Activated naive CD4-positive, alpha-beta T cell treated with anti-CD3 and anti-CD28 coated beads, Interleukin-2, amount 10 ng/mL, durations not matched to agents 5 hours and 36 hours (primary cell): Measurements from ENCODE around the gene C3orf62. TPM values are rescaled to one million over a fixed set of nuclear protein-coding genes. Genes with fewer than 3 reads are reported as not detected.

Experiments
- microRNA-seq: library from miRNA; unstranded; fragments of <30 nt; microRNA quantifications from one replicate; pipeline ENCODE4 v1.2.0, GENCODE V29; 2022; ENCODE audit warnings: borderline microRNAs expressed, borderline replicate concordance
- total RNA-seq, 2 experiments: library from RNA; stranded (reverse); gene quantifications; one replicate each; pipeline ENCODE4 v1.2.3, GENCODE V29; 2021

The C3orf62 gene
- total RNA-seq, result 10 to 100 TPM in 1 of 2 experiments, 1 to 10 TPM in 1; 9.1 to 11.1 TPM

GRCh38 chr3:49276475-49277382 is at the start of gene C3orf62:
Gene C3orf62, minus strand, starts transcription at chr3:49277232. Its CDS starts 360 bp downstream, at chr3:49276872.

Small RNAs within 50 kb of the gene (microRNA-seq; reads per million reads assigned to microRNA genes)
- not detected for gene MIR4271

Other genes starting within 250 kb of the C3orf62 start
- gene IMPDH2, start 247.8 kb downstream of the C3orf62 start, total RNA-seq, result 100 to 1,000 TPM; 176 to 186 TPM
- 100 to 1,000 TPM; 130 to 131 TPM for gene QRICH1, start 183.2 kb downstream of the C3orf62 start, total RNA-seq
- 100 to 1,000 TPM; 318 to 340 TPM for gene QARS1, start 172.5 kb downstream of the C3orf62 start, total RNA-seq
- 10 to 100 TPM; 66.8 to 68.0 TPM for gene USP19, start 156.4 kb downstream of the C3orf62 start, total RNA-seq
- not detected for gene LAMB2, start 144.2 kb downstream of the C3orf62 start, total RNA-seq
- 10 to 100 TPM; 22.4 to 23.8 TPM for gene CCDC71, start 110.9 kb downstream of the C3orf62 start, total RNA-seq
- 1 to 10 TPM; 2.3 to 2.5 TPM for gene KLHDC8B, start 105.6 kb downstream of the C3orf62 start, total RNA-seq
- gene USP4, start 62.8 kb upstream of the C3orf62 start, total RNA-seq, result 10 to 100 TPM; 78.1 to 79.6 TPM
- gene GPX1, start 81.1 kb upstream of the C3orf62 start, total RNA-seq, result 10 to 100 TPM; 83.7 to 87.8 TPM
- gene RHOA, start 134.7 kb upstream of the C3orf62 start, total RNA-seq, result 100 to 1,000 TPM; 431 to 434 TPM
- 10 to 100 TPM; 24.7 to 25.1 TPM for gene TCTA, start 135.2 kb upstream of the C3orf62 start, total RNA-seq
- gene AMT, start 145.2 kb upstream of the C3orf62 start, total RNA-seq, result 1 to 10 TPM; 5.0 to 5.7 TPM
- 10 to 100 TPM; 25.3 to 27.3 TPM for gene NICN1, start 152.1 kb upstream of the C3orf62 start, total RNA-seq
- 10 to 100 TPM; 16.9 to 17.1 TPM for gene DAG1, start 193.0 kb upstream of the C3orf62 start, total RNA-seq